A673 (cell line): Measurements from ENCODE around the gene OR2F1.

Source experiments
- EZH2 ChIP-seq: fragments of 200-600 bp; sonication (generic); IDR thresholded peaks from 2 replicates; pipeline ENCODE4 v1.6.1; 2017; ENCODE audit warnings: borderline replicate concordance, low read depth, mild to moderate bottlenecking, mixed read lengths, antibody characterized with exemption, low read length; ENCODE audit not compliant: poor library complexity, severe bottlenecking
- TF ChIP-seq, protein P1 (sequence below): fragments of 300-800, 200-600 bp; sonication (generic); conservative IDR thresholded peaks from 2 replicates; pipeline ENCODE4 v1.5.1; 2017; ENCODE audit warnings: low read depth, mild to moderate bottlenecking, antibody characterized with exemption, low read length, moderate library complexity, mixed read lengths

DNA sequence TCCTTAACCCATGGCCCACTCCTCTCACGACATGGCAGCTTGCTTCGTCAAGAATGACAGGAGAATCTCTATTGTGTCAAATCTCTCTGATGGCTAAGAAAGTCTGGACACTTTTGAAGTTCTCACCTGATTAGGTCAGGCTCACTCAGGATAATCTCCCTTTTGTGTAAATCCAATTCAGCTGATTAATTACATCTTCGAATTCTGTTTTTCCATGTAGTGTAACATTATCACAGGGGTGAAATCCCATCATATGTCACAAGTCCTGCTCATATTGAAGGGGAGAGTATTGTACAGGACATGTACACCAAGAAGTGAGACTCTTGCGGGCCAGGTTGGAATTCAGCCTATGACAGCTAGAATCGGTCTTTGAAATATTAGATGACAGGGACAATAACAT, 29.3 kb downstream of the OR2F1 start:
- TF ChIP-seq, protein P1, sequence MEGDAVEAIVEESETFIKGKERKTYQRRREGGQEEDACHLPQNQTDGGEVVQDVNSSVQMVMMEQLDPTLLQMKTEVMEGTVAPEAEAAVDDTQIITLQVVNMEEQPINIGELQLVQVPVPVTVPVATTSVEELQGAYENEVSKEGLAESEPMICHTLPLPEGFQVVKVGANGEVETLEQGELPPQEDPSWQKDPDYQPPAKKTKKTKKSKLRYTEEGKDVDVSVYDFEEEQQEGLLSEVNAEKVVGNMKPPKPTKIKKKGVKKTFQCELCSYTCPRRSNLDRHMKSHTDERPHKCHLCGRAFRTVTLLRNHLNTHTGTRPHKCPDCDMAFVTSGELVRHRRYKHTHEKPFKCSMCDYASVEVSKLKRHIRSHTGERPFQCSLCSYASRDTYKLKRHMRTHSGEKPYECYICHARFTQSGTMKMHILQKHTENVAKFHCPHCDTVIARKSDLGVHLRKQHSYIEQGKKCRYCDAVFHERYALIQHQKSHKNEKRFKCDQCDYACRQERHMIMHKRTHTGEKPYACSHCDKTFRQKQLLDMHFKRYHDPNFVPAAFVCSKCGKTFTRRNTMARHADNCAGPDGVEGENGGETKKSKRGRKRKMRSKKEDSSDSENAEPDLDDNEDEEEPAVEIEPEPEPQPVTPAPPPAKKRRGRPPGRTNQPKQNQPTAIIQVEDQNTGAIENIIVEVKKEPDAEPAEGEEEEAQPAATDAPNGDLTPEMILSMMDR, result no peak
- no peak for TF ChIP-seq EZH2
